Endodermal cell (in vitro differentiated cells): ENCODE measurements around the gene CRKL. TPM values are rescaled to one million over a fixed set of nuclear protein-coding genes. Genes with fewer than 3 reads are reported as not detected.
A peak's percentile ranks its signal among the peaks of the same experiment; 100 is the strongest.

Source experiments
- DNase-seq: peaks from one replicate; pipeline ENCODE4 v3.0.0-alpha.2; 2017
- H3K27ac ChIP-seq: 2 replicates; pipeline ENCODE4 v1.5.1; 2013; ENCODE audit warnings: mild to moderate bottlenecking, low read depth, low read length, moderate library complexity
- H3K27me3 ChIP-seq: 2 replicates; pipeline ENCODE4 v1.6.1; 2013; ENCODE audit warnings: mild to moderate bottlenecking, low read length, moderate library complexity; ENCODE audit not compliant: insufficient read depth, control insufficient read depth, poor library complexity, severe bottlenecking
- H3K36me3 ChIP-seq: 2 replicates; pipeline ENCODE4 v1.7.0; 2013; ENCODE audit warnings: mild to moderate bottlenecking, low read length, moderate library complexity; ENCODE audit not compliant: control insufficient read depth, insufficient read depth
- H3K4me1 ChIP-seq: one replicate; pipeline ENCODE4 v1.7.0; 2013; ENCODE audit warnings: low read length; ENCODE audit not compliant: control insufficient read depth, insufficient read depth
- H3K4me3 ChIP-seq: 2 replicates; pipeline ENCODE4 v1.5.1; 2013; ENCODE audit warnings: mild to moderate bottlenecking, low read length, moderate library complexity
- H3K9ac ChIP-seq: 2 replicates; pipeline ENCODE4 v1.6.1; 2013; ENCODE audit warnings: mild to moderate bottlenecking, low read length, moderate library complexity; ENCODE audit not compliant: poor library complexity, severe bottlenecking; ENCODE audit errors: extremely low read depth
- H3K9me3 ChIP-seq: 2 replicates; pipeline ENCODE4 v1.6.1; 2013; ENCODE audit warnings: mild to moderate bottlenecking, low read length, moderate library complexity; ENCODE audit not compliant: control insufficient read depth
- H3K27ac Mint-ChIP-seq: 2 replicates; pipeline ENCODE4 v1.8.0; 2020; ENCODE audit warnings: mixed read lengths
- H3K27me3 Mint-ChIP-seq: 2 replicates; pipeline ENCODE4 v1.8.0; 2021; ENCODE audit warnings: mild to moderate bottlenecking, mixed read lengths; ENCODE audit not compliant: insufficient read depth
- H3K36me3 Mint-ChIP-seq: 2 replicates; pipeline ENCODE4 v1.8.0; 2020; ENCODE audit warnings: low read depth, mixed read lengths
- H3K4me1 Mint-ChIP-seq: 2 replicates; pipeline ENCODE4 v1.8.0; 2020; ENCODE audit warnings: mixed read lengths
- H3K4me3 Mint-ChIP-seq: 2 replicates; pipeline ENCODE4 v1.8.0; 2020; ENCODE audit warnings: mild to moderate bottlenecking, moderate library complexity, mixed read lengths
- H3K9me3 Mint-ChIP-seq: 2 replicates; pipeline ENCODE4 v1.8.0; 2020; ENCODE audit warnings: mild to moderate bottlenecking, mixed read lengths
- CTCF ChIP-seq: fragments of 200-600 bp; sonication (generic); conservative IDR thresholded peaks from 2 replicates; pipeline ENCODE4 v1.5.0; 2021; ENCODE audit warnings: antibody characterized with exemption, mild to moderate bottlenecking
- WGBS, 2 experiments: methylation state at CpG; one replicate each; pipeline versions ENCODE4 v1.1.5 to v1.1.7; 2013; ENCODE audit warnings: missing lambda C conversion rate in 2 of 2, mixed read lengths in 1 of 2; ENCODE audit not compliant: insufficient coverage in 1 of 2, insufficient read length in 1 of 2; 5-methylcytosine and 5-hydroxymethylcytosine counted together
- total RNA-seq, 2 donors: library from RNA; stranded (reverse); fragmentation: NEBNext Ultra II Directional in 1 of 2; extraction: Animal tissue kit (Norgen Biotek cat#: 25700) in 1 of 2; gene quantifications; 2 replicates in 1 of 2; 3 replicates in 1 of 2; pipeline ENCODE4 v1.2.1, GENCODE V29; 2021

CRKL gene
- total RNA-seq, 2 donors from 2014 or later: 89.5 to 104 TPM

- DNase-seq: no peak
- Mint-ChIP-seq H3K27ac (peak overlapping the region; percentile 92), H3K4me1 (peaks cover 12% of the 10 kb centered on the region), H3K36me3 (peaks cover 3% of the 10 kb centered on the region), H3K4me3 (peak overlapping the region; percentile 84), H3K9me3 (no peaks in the 10 kb centered on the region), H3K27me3 (no peaks in the 10 kb centered on the region)
- Histone ChIP-seq H3K4me1 (peaks cover 11% of the 10 kb centered on the region), H3K4me3 (peak overlapping the region; percentile 91), H3K27ac (peak overlapping the region; percentile 96), H3K27me3 (no peaks in the 10 kb centered on the region), H3K9me3 (no peaks in the 10 kb centered on the region), H3K36me3 (no peaks in the 10 kb centered on the region), H3K9ac (peak overlapping the region; percentile 85)
- WGBS, 2 experiments: 23 to 39% methylated on average over 11 to 26 of the region's 26 CpGs
- TF ChIP-seq CTCF: no peak
Measured at GRCh38 chr22:21000987-21001600, 83.9 kb downstream of the CRKL start.

GRCh38 chr22:21001601-21002325 lies 84.6 kb downstream of the CRKL start, which contains the start of gene THAP7:
Gene THAP7 (minus strand): TSS chr22:21002118. CDS start chr22:21001911, 207 bp downstream.
- H3K4me3 Mint-ChIP-seq: peak within 1 kb of the TSS; percentile 84
- H3K9me3 ChIP-seq: no peaks in the 10 kb centered on the region
- peak within 1 kb of the TSS; percentile 85 for H3K9ac ChIP-seq
- peak; percentile 98 for DNase-seq
- WGBS, 2 experiments: 0 to 1% methylated on average over 23 to 83 of the region's 83 CpGs
- H3K4me1 ChIP-seq: peaks cover 11% of the 10 kb centered on the region
- H3K27ac Mint-ChIP-seq: peak within 1 kb of the TSS; percentile 92
- H3K27ac ChIP-seq: peak within 1 kb of the TSS; percentile 96
- H3K36me3 Mint-ChIP-seq: no peaks in the 10 kb centered on the region
- no peak for TF ChIP-seq CTCF
- no peaks in the 10 kb centered on the region for H3K27me3 ChIP-seq
- H3K4me3 ChIP-seq: peak within 1 kb of the TSS; percentile 91
- peaks cover 12% of the 10 kb centered on the region for H3K4me1 Mint-ChIP-seq
- no peaks in the 10 kb centered on the region for H3K9me3 Mint-ChIP-seq
- no peaks in the 10 kb centered on the region for H3K36me3 ChIP-seq
- H3K27me3 Mint-ChIP-seq: no peaks in the 10 kb centered on the region

Other genes starting within 250 kb of the CRKL start
- gene SERPIND1, start 143.3 kb upstream of the CRKL start, total RNA-seq: not detected
- gene PI4KA, start 58.6 kb upstream of the CRKL start, total RNA-seq: 10 to 100 TPM; 49.0 to 62.0 TPM
- 10 to 100 TPM; 16.5 to 21.8 TPM for gene SNAP29, start 58.4 kb upstream of the CRKL start, total RNA-seq
- 1 to 10 TPM; 1.8 to 2.7 TPM for gene AIFM3, start 49.8 kb downstream of the CRKL start, total RNA-seq
- gene LZTR1, start 64.9 kb downstream of the CRKL start, total RNA-seq: 10 to 100 TPM; 56.5 to 73.2 TPM
- gene THAP7, start 84.7 kb downstream of the CRKL start, total RNA-seq: 10 to 100 TPM; 16.6 to 19.6 TPM
- gene P2RX6, start 97.8 kb downstream of the CRKL start, total RNA-seq: 1 to 10 TPM in 1 of 2 donors, under 1 TPM in 1; 0.73 to 1.9 TPM
- under 1 TPM; 0.33 to 0.49 TPM for gene SLC7A4, start 115.2 kb downstream of the CRKL start, total RNA-seq
- not detected for gene LRRC74B, start 128.5 kb downstream of the CRKL start, total RNA-seq